Activated T-helper 2 cell treated with anti-CD3 and anti-CD28 coated beads, Interferon-gamma antibody, Interleukin-2, Interleukin-4, amounts not matched to agents 10 μg/mL and 5 μg/mL and 100 μg/mL, durations not matched to agents 14 hours and 24 hours and 36 hours (primary cell): ENCODE results near the gene GRIK3. TPM values are rescaled to one million over a fixed set of nuclear protein-coding genes. Genes with fewer than 3 reads are reported as not detected.

Source experiments
- DNase-seq: peaks from one replicate; pipeline ENCODE4 v3.0.0; 2021; ENCODE audit warnings: low spot score
- H3K27ac Mint-ChIP-seq: one replicate; pipeline ENCODE4 v1.8.0; 2021; ENCODE audit warnings: mixed read lengths
- H3K27me3 Mint-ChIP-seq: one replicate; pipeline ENCODE4 v1.8.0; 2021; ENCODE audit warnings: low read depth, mixed read lengths
- H3K36me3 Mint-ChIP-seq: one replicate; pipeline ENCODE4 v1.8.0; 2021; ENCODE audit warnings: low read depth, mixed read lengths
- H3K4me1 Mint-ChIP-seq: one replicate; pipeline ENCODE4 v1.8.0; 2021; ENCODE audit warnings: low read depth, mixed read lengths
- H3K4me3 Mint-ChIP-seq: one replicate; pipeline ENCODE4 v1.8.0; 2021; ENCODE audit warnings: low read depth, mild to moderate bottlenecking, moderate library complexity, mixed read lengths
- H3K9me3 Mint-ChIP-seq: one replicate; pipeline ENCODE4 v1.8.0; 2021; ENCODE audit warnings: mixed read lengths
- intact Hi-C: fragments of 100-400 bp; cut with micrococcal nuclease; formaldehyde crosslinking; loops from one replicate; pipeline ENCODE4 v1.15.1; 2023
- total RNA-seq: library from RNA; stranded (reverse); gene quantifications from 2 replicates; pipeline ENCODE4 v1.2.3, GENCODE V29; 2022

Gene GRIK3
- total RNA-seq, 1 donor from 2014 or later, result not detected

GRCh38 chr1:37064039-37064438, 29.7 kb upstream of the GRIK3 start:
- Mint-ChIP-seq H3K27ac (no peak overlapping the region), H3K9me3 (no peaks in the 10 kb centered on the region), H3K4me3 (no peak overlapping the region), H3K27me3 (peaks cover 2% of the 10 kb centered on the region), H3K4me1 (no peaks in the 10 kb centered on the region), H3K36me3 (no peaks in the 10 kb centered on the region)
- DNase-seq, result no peak
- intact Hi-C loops, result no loop called here

GRCh38 chr1:37059346-37059745, 25.0 kb upstream of the GRIK3 start:
- intact Hi-C loops, result no loop called here
- H3K27me3 Mint-ChIP-seq, result no peaks in the 10 kb centered on the region
- H3K36me3 Mint-ChIP-seq, result no peaks in the 10 kb centered on the region
- H3K4me1 Mint-ChIP-seq, result no peaks in the 10 kb centered on the region
- H3K27ac Mint-ChIP-seq, result no peak overlapping the region
- H3K4me3 Mint-ChIP-seq, result no peak overlapping the region
- no peak for DNase-seq
- H3K9me3 Mint-ChIP-seq, result no peaks in the 10 kb centered on the region

GRCh38 chr1:37058424-37058988, 24.2 kb upstream of the GRIK3 start:
- DNase-seq, result no peak
- Mint-ChIP-seq H3K4me1 (no peaks in the 10 kb centered on the region), H3K27me3 (no peaks in the 10 kb centered on the region), H3K36me3 (no peaks in the 10 kb centered on the region), H3K9me3 (no peaks in the 10 kb centered on the region), H3K27ac (no peak overlapping the region), H3K4me3 (no peak overlapping the region)
- intact Hi-C loops, result no loop called here

DNA sequence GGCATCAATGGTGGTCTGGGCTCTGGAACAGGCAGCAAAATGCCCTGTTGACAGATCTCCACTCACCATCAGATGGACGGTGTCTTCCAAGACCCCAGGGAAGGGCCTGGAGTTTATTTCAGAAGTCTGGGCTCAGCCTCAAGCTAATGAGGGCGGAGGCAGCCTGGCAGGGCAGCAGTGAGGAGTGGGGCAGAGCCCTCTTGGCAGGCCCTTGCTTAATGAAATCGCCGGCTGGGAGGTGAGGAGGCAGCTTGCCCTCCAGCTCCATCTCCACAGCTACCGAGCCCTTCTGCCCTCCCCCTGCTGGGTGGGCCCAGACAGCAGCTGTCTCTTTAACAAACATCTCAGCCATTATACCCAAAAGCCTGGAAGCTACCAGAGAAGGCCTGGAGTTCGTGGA, 22.0 kb upstream of the GRIK3 start:
- no peaks in the 10 kb centered on the region for H3K27me3 Mint-ChIP-seq
- H3K4me1 Mint-ChIP-seq, result no peaks in the 10 kb centered on the region
- DNase-seq, result no peak
- intact Hi-C loops, result no loop called here
- H3K27ac Mint-ChIP-seq, result no peak overlapping the region
- no peaks in the 10 kb centered on the region for H3K9me3 Mint-ChIP-seq
- H3K4me3 Mint-ChIP-seq, result no peak overlapping the region
- no peaks in the 10 kb centered on the region for H3K36me3 Mint-ChIP-seq

DNA sequence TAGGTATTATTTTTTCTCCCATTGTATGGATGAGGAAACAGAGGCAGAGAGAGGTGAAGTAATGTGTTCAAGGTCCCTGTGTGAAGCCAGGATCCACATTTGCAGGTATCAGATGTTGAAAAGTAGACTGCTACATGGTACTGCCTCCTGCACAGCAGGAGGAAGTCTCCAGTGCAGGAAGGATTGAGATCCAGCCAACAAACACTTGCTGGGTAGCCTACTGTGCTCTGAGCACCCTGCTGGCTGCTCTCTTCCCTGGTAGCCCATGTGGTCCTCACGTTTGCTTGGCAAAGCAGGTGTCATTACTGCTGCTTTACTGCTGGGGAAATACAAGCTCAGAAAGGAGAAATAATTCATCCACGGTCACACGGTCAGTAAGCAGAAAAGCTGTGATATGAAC, 21.3 kb upstream of the GRIK3 start:
- Mint-ChIP-seq H3K4me1 (no peaks in the 10 kb centered on the region), H3K27me3 (no peaks in the 10 kb centered on the region), H3K9me3 (no peaks in the 10 kb centered on the region), H3K4me3 (no peak overlapping the region), H3K27ac (no peak overlapping the region), H3K36me3 (no peaks in the 10 kb centered on the region)
- no peak for DNase-seq
- intact Hi-C loops, result no loop called here

GRCh38 chr1:37053173-37053572, 18.9 kb upstream of the GRIK3 start:
- H3K9me3 Mint-ChIP-seq, result no peaks in the 10 kb centered on the region
- no peaks in the 10 kb centered on the region for H3K27me3 Mint-ChIP-seq
- intact Hi-C loops, result no loop called here
- H3K36me3 Mint-ChIP-seq, result no peaks in the 10 kb centered on the region
- no peaks in the 10 kb centered on the region for H3K4me1 Mint-ChIP-seq
- no peak for DNase-seq
- no peak overlapping the region for H3K4me3 Mint-ChIP-seq
- no peak overlapping the region for H3K27ac Mint-ChIP-seq

- Mint-ChIP-seq H3K9me3 (no peaks in the 10 kb centered on the region), H3K4me3 (no peak overlapping the region), H3K4me1 (no peaks in the 10 kb centered on the region), H3K27ac (no peak overlapping the region), H3K27me3 (no peaks in the 10 kb centered on the region), H3K36me3 (no peaks in the 10 kb centered on the region)
- intact Hi-C loops, result no loop called here
- no peak for DNase-seq
These were observed 17.8 kb upstream of the GRIK3 start for GRCh38 chr1:37052120-37052519.

- Mint-ChIP-seq H3K9me3 (no peaks in the 10 kb centered on the region), H3K27ac (no peak overlapping the region), H3K36me3 (no peaks in the 10 kb centered on the region), H3K4me1 (no peaks in the 10 kb centered on the region), H3K4me3 (no peak overlapping the region), H3K27me3 (no peaks in the 10 kb centered on the region)
- no peak for DNase-seq
- intact Hi-C loops, result no loop called here
These were observed 17.0 kb upstream of the GRIK3 start for GRCh38 chr1:37051346-37051745.

DNA sequence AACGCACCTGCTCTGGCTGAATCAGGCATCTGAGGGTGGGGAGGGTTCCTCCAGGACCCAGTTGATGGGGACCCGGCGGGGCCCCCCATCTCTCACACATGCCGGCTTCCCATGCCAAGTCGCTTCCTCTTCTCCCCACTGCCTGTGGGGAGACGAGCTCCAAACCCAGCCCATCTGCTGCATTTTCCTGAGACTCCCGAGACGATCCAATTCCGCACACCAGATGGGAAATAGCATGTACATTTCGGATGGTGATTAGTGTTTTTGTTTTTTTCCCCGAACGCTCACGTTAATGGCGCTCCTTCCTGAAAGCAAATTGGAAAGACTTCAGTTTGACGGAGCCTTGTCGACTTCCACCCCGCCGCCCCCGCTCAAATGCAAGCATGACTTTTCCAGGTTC, 13.2 kb upstream of the GRIK3 start:
- H3K4me3 Mint-ChIP-seq, result no peak overlapping the region
- intact Hi-C loops, result no loop called here

DNA sequence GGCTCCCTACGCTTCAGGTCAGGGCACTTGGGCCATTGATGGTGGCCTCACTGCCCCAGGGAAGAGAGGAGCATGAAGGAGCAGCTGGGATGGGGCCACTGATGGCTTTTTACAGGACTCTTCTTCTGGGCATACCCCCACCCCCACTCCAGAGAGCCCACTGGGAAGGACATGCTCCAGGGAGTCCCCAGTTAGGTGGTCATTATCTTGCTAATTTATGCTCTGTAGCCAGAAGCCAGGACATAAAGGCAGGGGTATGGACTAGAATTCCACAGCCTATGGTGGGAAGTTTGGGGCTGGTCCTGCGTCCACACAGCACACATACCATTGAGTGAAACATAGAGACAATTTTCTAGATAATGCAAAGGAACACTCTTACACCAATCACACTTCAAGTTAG, 8.8 kb upstream of the GRIK3 start:
- Mint-ChIP-seq H3K9me3 (no peaks in the 10 kb centered on the region), H3K4me1 (no peaks in the 10 kb centered on the region), H3K27ac (no peak overlapping the region), H3K4me3 (no peak overlapping the region), H3K27me3 (peaks cover 25% of the 10 kb centered on the region), H3K36me3 (no peaks in the 10 kb centered on the region)
- intact Hi-C loops, result no loop called here
- DNase-seq, result no peak

More for the DNA sequence above, 13.2 kb upstream of the GRIK3 start:
- Mint-ChIP-seq H3K27me3 (peaks cover 2% of the 10 kb centered on the region), H3K9me3 (no peaks in the 10 kb centered on the region), H3K4me1 (no peaks in the 10 kb centered on the region), H3K36me3 (no peaks in the 10 kb centered on the region), H3K27ac (no peak overlapping the region)
- DNase-seq, result no peak

DNA sequence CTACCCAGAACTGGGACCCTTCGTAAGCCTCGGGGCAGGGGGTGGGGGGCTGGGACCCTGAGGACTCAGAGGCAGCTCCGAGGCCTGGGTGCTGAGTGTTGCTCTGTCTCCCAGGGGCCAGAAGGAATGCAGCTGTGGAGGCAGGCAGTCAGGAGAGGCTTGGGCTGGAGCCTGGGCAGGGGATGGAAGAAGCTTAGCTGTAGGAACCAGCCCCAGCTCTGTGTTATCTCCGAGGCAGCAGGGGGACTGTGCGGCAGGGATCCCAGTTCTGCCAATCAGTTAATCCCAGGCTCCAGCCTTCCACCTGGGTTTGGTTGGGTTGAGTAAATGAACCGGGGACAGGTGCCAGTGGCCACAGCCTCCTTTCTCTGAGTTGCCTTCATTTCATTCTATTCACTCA, 8.2 kb upstream of the GRIK3 start:
- DNase-seq, result no peak
- Mint-ChIP-seq H3K27me3 (peaks cover 27% of the 10 kb centered on the region), H3K4me3 (no peak overlapping the region), H3K27ac (no peak overlapping the region), H3K4me1 (no peaks in the 10 kb centered on the region), H3K9me3 (no peaks in the 10 kb centered on the region), H3K36me3 (no peaks in the 10 kb centered on the region)
- intact Hi-C loops, result no loop called here

DNA sequence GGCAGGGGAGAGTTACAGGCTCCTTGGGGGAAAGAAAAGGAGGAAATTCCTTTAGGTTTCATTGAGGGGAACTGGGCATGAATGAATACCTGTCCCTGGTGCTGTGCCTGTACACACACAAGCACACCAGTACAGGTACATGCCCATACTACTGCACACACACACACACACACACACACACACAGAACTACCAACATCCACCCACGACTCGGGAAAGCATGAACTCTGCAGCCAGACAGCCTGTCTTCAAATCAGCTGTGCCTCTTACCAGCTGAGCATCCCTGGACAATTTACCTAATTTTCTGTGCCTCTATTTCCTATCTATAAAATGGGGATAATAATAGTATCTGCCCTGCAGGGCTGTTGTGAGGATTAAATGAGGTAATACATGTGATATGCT, 7.2 kb upstream of the GRIK3 start:
- Mint-ChIP-seq H3K27ac (no peak overlapping the region), H3K4me3 (no peak overlapping the region), H3K9me3 (no peaks in the 10 kb centered on the region), H3K4me1 (no peaks in the 10 kb centered on the region), H3K36me3 (no peaks in the 10 kb centered on the region), H3K27me3 (peaks cover 35% of the 10 kb centered on the region)
- no peak for DNase-seq
- intact Hi-C loops, result no loop called here

DNA sequence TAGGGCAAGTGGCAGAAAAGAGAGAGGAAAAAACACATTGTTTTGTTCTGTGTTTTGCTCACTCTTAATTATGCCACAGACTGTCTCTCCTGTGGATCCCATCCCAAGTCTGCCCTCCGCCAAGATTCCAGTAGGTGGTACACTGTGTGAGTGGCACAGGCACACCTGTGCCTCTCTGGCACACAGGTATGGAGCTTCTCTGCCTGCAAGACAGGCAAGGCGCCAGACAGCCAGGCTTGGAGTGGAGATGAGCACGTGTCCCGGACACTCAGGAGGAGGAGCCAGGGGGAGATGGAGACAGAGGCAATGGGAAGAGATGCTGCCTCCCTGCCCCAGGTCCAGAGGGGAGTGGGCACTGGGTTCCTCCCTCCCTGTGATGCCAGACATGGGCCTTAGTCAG, 6.5 kb upstream of the GRIK3 start:
- H3K4me1 Mint-ChIP-seq, result peaks cover 3% of the 10 kb centered on the region
- no peak overlapping the region for H3K27ac Mint-ChIP-seq
- no peaks in the 10 kb centered on the region for H3K9me3 Mint-ChIP-seq
- no peaks in the 10 kb centered on the region for H3K36me3 Mint-ChIP-seq
- H3K4me3 Mint-ChIP-seq, result no peak overlapping the region
- DNase-seq, result no peak
- peaks cover 42% of the 10 kb centered on the region for H3K27me3 Mint-ChIP-seq
- intact Hi-C loops, result no loop called here

DNA sequence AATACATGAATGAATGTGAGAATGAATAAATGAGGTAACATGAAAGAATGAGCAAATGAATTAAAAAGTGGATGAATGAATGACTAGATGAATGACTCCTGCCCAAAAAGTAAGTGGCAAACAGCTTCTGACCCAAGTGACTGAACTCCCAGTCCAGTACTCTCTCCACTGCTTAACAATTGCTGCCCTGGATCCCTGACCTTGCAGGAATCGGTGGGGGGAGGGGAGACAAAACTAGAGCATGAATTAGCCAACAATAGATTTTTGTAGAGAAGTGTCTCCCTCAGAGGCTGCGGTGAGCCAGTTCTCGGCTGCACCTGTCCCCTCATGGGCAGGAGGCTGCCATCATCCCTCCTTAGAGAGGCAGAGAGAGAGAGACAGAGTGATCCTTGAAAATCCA, 5.9 kb upstream of the GRIK3 start:
- H3K4me3 Mint-ChIP-seq, result no peak overlapping the region
- peaks cover 3% of the 10 kb centered on the region for H3K4me1 Mint-ChIP-seq
- no peaks in the 10 kb centered on the region for H3K9me3 Mint-ChIP-seq
- H3K36me3 Mint-ChIP-seq, result no peaks in the 10 kb centered on the region
- peaks cover 47% of the 10 kb centered on the region for H3K27me3 Mint-ChIP-seq
- no peak overlapping the region for H3K27ac Mint-ChIP-seq
- intact Hi-C loops, result no loop called here
- no peak for DNase-seq
